ENCODE results near the gene DENND1A.
A peak's percentile ranks its signal among the peaks of the same experiment; 100 is the strongest.

Gene DENND1A

DNA sequence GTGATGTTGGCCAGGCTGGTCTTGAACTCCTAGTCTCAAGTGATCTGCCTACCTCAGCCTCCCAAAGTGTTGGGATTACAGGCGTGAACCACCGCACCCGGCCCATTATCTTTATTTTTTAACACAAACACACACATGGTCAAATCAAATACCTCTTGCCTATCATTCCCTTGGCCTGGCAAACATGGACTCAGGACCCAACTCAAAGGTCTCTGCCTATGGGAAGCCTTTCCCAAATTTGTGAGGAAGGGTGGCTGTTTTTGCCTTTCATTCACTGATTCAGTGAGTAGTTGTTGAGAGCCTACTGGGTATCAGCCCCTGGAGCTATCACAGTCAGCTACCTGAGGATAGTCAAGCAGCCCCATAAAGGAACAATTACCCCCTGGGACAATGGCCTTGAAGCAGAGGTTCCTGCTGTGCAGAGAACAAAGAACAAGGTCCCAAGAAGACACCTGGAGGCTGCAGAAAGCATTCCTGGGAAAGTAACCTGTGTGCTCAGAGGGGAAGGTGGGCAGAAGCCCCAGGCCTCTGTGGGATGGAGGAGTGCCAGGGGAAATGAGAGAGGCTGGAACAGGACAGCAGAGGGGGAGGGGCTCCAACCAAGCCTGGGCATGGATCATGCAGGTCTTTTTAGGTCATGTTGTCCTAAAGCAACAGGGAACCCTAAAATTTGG lies 447.5 kb downstream of the DENND1A start:
- DNase-seq = no peak

DNA sequence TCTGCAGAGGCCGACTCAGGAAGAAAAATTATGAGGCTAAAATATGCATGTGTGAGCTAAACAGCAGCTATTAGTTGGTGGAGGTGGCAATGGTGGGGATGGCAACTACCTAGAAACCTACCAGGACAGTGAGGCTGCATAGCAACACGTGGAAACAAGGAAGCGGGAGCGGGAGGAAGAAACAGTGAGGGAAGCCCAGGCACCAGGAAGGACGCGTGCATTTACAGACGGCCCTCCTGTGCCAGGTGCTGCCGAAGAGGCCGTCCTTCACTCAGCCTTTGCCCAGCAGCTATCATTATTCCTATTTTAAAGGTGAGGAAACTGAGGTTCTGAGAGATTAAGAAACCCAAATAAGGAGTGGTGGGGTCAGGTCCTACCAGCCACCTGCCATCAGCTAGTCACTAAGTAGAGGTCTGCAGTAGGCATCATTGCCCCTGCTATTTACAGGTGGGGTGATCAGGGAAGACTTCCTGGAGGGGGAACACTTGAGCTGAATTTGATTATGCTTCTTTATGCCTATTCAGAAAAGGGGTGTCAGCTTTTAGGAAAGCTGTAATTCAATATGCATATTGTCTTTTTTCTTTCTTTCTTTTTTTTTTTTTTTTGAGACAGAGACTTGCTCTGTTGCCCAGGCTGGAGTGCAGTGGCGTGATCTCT lies 448.6 kb downstream of the DENND1A start:
- intact Hi-C loops (cut with DNase I) = no loop called here
- no peak for DNase-seq

More for the DNA sequence above, 447.5 kb downstream of the DENND1A start:
- intact Hi-C loops (cut with DNase I) = no loop called here

DNA sequence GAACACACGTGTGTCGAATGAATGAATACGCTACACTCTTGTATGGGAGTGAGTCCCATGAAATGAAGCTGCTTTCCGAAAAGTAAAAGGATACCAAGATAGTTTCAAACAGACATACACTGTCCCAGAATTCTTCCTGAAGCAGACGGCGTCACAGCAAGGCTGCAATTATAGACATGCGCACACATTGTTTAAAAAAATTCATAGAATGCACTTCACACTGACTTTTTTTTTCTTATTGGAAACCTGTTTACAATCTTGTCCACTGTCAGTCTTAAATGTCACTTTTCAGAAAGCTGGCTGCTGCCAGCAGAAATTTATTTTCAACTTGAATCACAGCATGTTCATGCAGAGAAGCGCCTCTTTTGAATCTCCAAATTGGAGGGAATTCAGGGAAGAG lies 449.1 kb downstream of the DENND1A start:
- intact Hi-C loops (cut with DNase I) = no loop called here
- DNase-seq = no peak

DNA sequence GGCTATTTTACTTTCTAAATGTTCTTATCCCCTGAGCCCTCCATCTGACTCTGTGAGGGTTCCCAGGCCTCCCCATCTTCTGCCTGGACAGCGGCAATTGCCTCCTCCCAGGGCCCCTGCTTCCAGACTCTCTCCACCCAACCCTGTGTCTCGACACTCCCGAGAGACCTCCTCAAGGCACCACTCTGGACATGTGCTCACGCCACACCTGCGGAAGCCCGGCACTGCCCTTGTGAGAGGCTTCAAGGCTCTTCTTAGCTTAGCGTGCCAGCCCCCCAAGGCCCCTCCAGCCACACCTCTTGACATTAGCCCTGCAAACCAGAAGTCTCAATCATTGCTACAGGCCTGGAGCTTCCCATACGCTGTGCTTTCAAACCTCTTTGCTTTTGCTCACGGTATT lies 449.8 kb downstream of the DENND1A start:
- intact Hi-C loops (cut with DNase I) = no loop called here
- no peak for DNase-seq

DNA sequence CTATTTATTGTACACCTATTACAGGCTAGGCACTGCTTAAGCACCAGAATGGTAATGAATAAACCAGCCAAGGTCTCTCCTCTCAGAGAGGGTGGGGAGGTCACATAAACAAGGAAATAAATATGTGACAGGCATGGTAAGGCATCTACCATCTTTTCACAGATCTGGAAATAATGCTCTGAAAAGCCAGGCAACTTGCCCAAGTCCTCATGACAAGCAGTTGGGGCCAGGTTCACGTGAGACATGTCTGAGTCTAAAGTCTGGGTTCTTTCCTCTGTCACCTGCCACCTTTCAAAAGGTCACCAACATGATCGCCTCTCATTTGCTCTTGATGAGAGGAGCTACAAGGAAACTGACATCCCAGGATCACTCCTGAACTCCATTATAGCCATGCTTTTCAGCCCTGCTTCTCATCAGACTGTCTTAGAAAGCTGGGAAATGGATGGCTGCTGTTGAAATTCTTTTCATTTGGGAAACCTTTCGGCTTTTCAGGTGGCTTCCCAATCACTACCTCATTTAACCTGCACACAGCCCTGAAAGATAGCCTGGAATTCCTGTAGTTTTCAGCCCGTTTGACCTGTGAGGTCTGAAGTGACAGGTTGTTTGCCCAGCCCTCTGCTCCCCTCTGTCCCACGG lies 450.8 kb downstream of the DENND1A start:
- intact Hi-C loops (cut with DNase I) = loop anchor here (10.0 kb wide), 1 partner anchor 64 kb away; no protein-coding TSS in a partner anchor
- no peak for DNase-seq

DNA sequence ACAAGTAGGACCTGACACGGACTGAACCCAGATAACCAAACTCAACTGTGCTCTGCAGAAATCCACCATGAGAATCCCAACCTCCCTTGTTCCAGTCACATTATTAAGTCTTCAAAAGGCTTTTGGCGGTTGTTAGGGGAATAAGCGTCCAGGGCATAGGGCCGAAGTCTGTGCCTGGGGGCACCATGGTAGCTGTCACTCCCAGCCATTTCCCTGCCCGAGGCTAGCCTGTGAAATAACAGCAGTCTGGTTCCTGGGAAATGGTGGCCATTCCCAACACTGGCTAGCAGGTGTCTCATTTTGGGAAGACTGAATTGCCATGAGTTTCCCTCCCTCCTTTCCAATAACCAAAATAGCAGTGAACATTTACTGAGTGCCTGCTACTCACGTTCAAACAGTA lies 451.8 kb downstream of the DENND1A start:
- intact Hi-C loops (cut with DNase I) = loop anchor here (10.0 kb wide), 1 partner anchor 63 kb away; no protein-coding TSS in a partner anchor
- no peak for DNase-seq

DNA sequence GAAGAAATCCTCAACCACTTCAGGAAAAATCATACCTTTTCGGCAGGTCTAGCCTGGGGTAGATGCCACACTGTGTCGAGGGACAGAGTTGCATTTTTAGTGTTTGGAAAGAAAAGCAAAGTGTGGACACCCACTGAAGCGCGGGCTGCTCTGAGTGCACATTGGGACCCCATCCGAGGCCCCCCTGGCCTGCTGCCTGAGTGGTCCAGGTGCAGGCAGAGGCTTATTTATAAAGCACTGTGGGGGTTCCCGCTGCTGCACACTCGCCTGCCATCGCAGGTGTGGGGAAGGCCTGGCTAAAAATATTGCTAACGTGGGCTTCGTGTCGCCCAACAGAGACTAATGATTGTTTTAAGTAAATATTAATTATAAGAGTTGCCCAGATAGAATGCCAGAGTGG lies 454.5 kb downstream of the DENND1A start:
- intact Hi-C loops (cut with DNase I) = loop anchor here (10.0 kb wide), 1 partner anchor 61 kb away; no protein-coding TSS in a partner anchor
- DNase-seq = no peak

DNA sequence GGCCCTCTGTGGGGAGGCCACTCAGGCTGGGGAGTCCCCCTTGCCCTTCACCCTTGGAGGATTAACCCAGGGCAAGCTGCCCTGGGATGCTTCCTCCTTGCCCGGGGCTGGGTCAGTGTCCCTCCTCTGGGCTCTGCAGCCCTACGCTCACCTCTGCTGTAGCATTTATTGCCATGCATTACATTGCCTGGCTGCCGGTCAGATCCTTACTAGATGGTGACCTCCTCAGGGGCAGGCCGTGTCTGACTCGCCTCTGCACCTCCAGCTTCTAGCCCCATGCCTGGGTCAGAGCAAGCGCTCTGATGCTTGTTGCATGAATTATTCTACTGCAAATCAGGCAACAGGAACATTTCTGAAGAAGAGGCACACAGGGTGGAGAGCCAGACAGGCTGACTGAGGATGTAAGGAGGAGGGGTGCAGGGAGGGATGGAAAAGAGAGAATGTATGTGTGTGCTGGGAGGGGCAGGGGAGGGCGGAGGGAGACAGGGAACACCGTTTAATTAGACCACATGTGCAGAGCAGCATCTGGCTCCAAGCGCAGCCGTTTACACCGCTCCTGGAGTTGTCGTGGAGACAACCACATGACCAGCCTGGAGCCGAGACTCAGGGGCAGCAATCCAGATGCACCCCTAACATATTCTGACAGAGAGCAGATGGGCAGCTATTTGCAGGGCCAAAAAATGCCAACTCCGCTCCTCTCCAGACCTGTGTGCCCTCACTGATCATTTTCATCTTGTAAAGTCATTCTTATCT lies 456.9 kb downstream of the DENND1A start:
- peak in 26 of 42 donors; percentile 14 to 61 (median 37) for DNase-seq
- intact Hi-C loops (cut with DNase I) = loop anchor here (10.0 kb wide), 1 partner anchor 58 kb away; no protein-coding TSS in a partner anchor

DNA sequence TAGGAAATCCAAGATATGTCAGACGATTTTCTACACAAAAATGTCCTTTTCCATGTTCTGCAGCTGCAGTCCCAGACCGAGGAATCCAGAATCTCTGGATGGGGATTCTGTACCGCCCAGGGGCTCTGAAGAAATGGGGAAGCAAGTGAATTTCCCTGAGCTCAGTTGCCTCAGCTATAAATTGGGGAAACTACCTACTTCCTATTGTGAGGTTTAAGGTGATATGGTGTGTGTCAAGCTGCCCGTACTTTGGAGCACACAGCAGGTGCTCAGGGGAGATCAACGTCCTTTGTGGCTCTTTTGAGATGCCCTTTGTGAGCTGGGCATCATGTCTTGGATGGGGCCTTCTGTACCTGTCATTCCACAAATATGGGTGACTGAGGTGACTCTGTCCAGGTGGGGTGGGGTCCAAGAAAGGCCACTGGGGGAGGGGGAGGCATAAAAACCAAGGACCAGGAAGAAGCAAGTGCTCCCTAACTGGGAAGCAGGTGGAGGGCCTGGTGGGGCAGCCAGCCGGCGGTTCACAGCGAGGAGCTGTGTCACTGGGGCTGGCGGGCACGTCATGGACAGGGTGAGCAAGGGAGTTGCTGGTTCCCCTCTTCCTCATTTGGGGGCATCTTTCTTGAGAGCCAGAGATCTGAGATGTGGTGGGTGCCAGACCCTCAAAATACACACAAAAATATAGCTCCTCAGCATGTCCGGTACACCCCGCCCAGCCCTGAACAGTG lies 457.9 kb downstream of the DENND1A start:
- no peak for DNase-seq
- intact Hi-C loops (cut with DNase I) = loop anchor here (10.0 kb wide), 1 partner anchor 57 kb away; no protein-coding TSS in a partner anchor

DNA sequence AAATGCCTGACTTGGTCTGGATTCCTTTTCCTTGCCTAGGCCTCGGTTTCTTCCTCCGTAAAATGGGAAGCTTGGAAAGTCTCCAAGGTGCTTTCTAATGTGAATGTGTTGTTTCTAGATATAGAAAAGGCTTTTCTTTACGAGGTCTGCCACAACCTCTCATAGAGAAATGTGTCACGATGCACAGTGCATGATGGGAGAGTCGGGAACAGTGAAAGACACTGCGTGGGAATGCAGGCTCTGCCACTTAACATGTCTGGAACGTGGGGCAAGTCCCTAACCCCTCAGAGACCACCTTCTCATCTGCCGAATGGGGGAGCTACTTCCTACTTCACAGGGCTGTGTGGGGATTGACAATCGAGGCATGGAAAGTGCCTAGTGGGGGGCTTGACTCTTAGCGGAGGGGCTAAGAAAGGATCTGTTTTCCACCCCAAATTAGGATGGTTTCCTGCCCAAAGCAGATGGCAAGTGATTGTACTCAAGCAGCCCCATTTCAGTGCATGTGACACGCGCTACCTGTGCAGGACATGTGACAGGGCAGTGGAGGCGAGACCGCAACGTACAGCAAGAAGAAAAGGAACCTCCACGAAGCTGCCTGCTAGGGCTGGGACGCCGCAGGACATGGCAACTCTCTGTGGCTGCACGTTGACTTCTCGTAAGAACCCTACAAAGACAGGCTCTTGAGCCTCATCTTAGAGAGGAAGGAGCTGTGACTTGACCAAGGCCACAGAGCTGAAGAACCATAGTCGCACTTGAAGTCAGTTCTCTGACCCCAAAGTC lies 458.7 kb downstream of the DENND1A start:
- intact Hi-C loops (cut with DNase I) = loop anchor here (10.0 kb wide), 1 partner anchor 56 kb away; no protein-coding TSS in a partner anchor
- DNase-seq = peak in 17 of 42 donors; percentile 7 to 66 (median 44)

DNA sequence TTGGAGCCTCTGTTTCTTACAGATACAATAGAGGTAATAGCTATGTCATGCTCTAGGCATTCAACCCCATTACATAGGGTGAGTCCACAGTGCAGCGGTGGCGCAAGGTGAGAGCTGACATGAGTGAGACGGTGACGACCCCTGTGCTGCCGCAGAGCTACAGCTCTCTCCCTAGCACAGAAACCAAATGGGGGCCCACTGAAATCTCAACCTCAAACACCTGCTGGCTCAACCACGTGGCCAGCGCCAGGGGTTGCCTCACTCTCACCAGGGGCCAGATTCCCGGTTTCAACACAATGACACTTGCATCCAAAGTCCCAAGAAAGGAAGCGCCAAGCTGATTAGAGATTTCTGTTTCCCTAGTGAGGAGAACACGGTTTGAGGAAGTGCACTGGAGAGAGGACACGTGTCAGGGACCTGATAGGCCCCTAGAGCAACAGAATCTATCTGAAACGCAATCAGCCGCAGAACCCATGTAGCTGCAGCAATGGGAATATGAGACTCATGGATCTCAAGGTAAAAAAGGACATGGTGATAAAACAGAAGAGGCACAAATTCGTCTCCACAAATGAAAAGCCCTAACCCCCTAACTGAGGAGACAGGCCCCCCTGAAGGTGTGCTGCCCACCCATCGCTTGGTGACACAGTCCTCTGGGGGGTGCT lies 459.7 kb downstream of the DENND1A start:
- peak in 2 of 42 donors; percentile 2 to 13 for DNase-seq
- intact Hi-C loops (cut with DNase I) = loop anchor here (10.0 kb wide), 1 partner anchor 55 kb away; no protein-coding TSS in a partner anchor

DNA sequence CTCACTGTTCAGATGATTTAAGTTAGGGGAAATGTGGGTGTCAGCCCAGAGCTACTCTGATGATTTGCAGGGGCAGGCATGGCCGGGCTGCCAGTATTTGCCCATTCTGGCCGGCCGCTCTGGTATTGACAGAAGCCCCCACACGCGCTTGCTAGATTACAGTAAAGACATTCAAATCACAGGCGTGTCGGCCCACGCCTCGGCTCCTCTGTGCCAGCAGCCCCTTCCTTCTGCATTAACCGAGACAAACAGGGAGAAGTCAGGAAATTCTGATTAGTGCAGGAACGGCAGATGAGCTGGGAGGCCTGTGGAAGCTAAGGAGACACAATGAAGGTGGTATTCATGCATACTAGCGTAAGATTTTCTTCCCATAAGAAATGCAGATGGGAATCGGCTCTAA lies 460.6 kb downstream of the DENND1A start:
- intact Hi-C loops (cut with DNase I) = no loop called here
- peak in 23 of 42 donors; percentile 10 to 60 (median 29) for DNase-seq

DNA sequence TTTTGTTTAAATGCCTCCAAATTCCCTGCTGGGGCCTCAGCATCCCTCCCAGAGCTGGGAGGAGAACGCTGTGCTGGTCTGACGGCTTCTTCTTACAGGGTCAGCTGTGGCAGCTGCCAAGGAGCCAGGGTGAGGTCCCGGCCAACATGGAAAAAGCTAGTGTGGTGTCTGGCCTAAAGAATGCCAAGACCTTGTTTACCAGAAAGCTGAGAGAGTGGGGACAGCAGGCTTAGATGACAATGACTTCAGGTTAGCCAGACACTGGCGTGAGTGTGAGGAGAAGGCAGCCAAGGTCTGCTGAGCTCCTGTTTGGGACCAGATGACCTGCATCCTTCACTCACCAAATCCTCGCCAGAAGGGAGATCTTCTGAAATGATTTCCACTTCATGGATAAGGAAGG lies 461.4 kb downstream of the DENND1A start:
- DNase-seq = no peak
- intact Hi-C loops (cut with DNase I) = no loop called here

DNA sequence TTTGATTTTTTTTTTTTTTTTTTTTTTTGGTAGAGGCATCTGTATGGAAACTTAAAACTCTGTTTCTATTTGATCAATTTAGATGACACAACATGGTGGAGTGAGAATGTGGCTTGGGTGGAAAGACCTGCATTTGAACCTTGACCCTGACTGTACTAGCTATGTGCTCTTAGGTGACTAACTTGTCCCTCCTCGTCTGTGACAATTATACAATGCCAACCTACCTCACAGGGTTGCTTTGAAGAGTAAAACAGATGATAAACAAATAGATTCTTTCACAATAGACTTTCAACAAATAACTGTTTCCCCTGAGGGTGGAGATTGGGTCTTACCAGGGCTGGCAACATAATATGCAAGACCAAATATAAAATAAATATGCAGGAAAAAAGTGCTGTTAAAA lies 464.6 kb downstream of the DENND1A start:
- intact Hi-C loops (cut with DNase I) = no loop called here
- DNase-seq = no peak

DNA sequence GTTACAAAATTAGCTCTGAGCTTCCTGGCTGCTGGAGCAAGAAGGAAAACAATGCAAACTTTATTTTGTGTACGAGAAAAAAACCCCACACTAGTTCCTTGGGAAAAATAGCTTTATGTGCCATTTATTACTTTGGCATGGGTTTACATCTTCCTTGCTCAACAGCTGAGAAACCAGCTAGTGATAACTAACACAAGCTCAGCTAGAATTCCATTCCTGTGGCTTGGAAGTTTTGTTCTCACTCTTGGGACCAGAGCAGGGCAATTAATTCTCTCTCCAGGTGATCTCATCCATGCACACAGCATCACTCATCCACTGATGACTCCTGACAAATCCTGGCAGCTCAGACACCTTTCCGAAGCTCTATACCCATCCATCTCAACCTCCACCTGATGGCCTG lies 469.8 kb downstream of the DENND1A start:
- intact Hi-C loops (cut with DNase I) = no loop called here
- DNase-seq = no peak

DNA sequence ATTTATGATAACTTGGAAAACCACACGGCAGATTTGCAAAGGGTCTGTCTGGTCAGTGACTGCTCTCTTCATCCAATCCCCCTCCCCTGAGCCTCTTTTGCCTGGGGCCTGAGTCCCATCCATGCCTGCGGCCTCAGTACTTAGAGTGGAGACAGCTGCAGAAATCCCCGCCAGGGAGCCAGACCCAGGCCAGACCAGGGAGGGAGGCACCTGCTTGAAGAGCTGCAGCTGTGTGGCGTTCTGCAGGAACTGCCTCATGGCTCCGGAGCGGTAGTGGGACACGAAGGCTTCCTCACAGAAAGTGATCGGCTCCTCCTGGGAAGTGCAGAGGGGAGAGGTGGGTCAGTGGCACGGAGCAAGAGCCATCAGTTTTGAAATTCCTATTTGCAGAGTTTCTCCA lies 472.3 kb downstream of the DENND1A start:
- intact Hi-C loops (cut with DNase I) = no loop called here

DNA sequence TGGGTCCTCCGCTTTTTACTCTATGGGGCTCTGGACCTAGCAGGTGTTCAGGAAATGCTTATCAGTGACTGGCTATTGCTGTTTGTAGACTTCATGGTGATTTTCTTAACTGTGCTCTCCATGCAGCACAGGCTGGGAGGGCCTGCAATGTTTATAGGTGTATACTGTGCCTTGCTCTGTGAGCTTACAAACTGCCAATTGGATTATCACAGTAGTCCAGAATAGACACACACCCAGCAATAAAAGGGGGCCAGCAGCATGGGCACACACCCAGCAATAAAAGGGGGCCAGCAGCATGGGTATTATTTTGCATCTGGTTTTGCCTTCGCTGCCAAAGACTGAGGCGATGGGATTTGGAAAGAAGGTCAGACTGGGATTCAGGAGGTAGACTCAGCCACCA lies 473.9 kb downstream of the DENND1A start:
- intact Hi-C loops (cut with DNase I) = no loop called here
- DNase-seq = no peak

More for the DNA sequence above, 472.3 kb downstream of the DENND1A start:
- peak in 14 of 42 donors; percentile 19 to 57 (median 30) for DNase-seq

All from head of caudate nucleus (tissue), 42 donors.